GM21423 (cell line): ENCODE measurements around the gene ZIC2.
"Not testable (repeated sequence)": the region's sequence is repeated elsewhere in the genome, so short reads cannot be mapped to it uniquely, and the experiment has no call there.

Source experiments
- ATAC-seq: cut with Tn5 transposase; IDR thresholded peaks from one replicate; pipeline ENCODE4 v1.9.1; 2021; ENCODE audit warnings: mild to moderate bottlenecking, moderate library complexity; ENCODE audit not compliant: unreplicated experiment

Gene ZIC2

GRCh38 chr13:99981735-99982035 lies at the start of gene ZIC2:
ZIC2 (plus strand) TSS chr13:99981784; CDS start chr13:99982065, 281 bp downstream.
- no peak for ATAC-seq

- ATAC-seq, result no peak
Measured at GRCh38 chr13:99932912-99933311, 48.7 kb upstream of the ZIC2 start.

GRCh38 chr13:99935772-99936171 lies 45.8 kb upstream of the ZIC2 start:
- ATAC-seq, result no peak

GRCh38 chr13:99938635-99939034 lies 42.9 kb upstream of the ZIC2 start:
- no peak for ATAC-seq

- no peak for ATAC-seq
Measured at GRCh38 chr13:99941086-99941485, 40.5 kb upstream of the ZIC2 start.

- no peak for ATAC-seq
Measured at GRCh38 chr13:99941911-99942310, 39.7 kb upstream of the ZIC2 start.

- ATAC-seq, result no peak
Measured at GRCh38 chr13:99944102-99944501, 37.5 kb upstream of the ZIC2 start.

- ATAC-seq, result no peak
Measured at GRCh38 chr13:99944606-99945005, 37.0 kb upstream of the ZIC2 start.

- ATAC-seq, result not testable (repeated sequence)
Measured at GRCh38 chr13:99945515-99945914, 36.1 kb upstream of the ZIC2 start.

- no peak for ATAC-seq
Measured at GRCh38 chr13:99947666-99948065, 33.9 kb upstream of the ZIC2 start.

GRCh38 chr13:99948411-99948810 lies 33.2 kb upstream of the ZIC2 start:
- ATAC-seq, result no peak

GRCh38 chr13:99948907-99949678 lies 32.5 kb upstream of the ZIC2 start:
- no peak for ATAC-seq

GRCh38 chr13:99949679-99950413 lies 31.7 kb upstream of the ZIC2 start:
- ATAC-seq, result no peak

- not testable (repeated sequence) for ATAC-seq
Measured at GRCh38 chr13:99951666-99952065, 29.9 kb upstream of the ZIC2 start.

- ATAC-seq, result no peak
Measured at GRCh38 chr13:99953138-99953755, 28.3 kb upstream of the ZIC2 start.

GRCh38 chr13:99955107-99955746 lies 26.4 kb upstream of the ZIC2 start:
- ATAC-seq, result no peak

GRCh38 chr13:99955747-99956472 lies 25.7 kb upstream of the ZIC2 start:
- ATAC-seq, result no peak

GRCh38 chr13:99956473-99957349 lies 24.9 kb upstream of the ZIC2 start:
- no peak for ATAC-seq

- no peak for ATAC-seq
Measured at GRCh38 chr13:99958406-99959126, 23.0 kb upstream of the ZIC2 start.
